GM18951 (cell line): Measurements from ENCODE around the gene VASN.

ENCODE experiments used
- POLR2A ChIP-seq: IDR thresholded peaks from 4 replicates; pipeline ENCODE4 v1.6.1; 2011; ENCODE audit warnings: mild to moderate bottlenecking; ENCODE audit not compliant: insufficient read length, insufficient read depth; ENCODE audit errors: extremely low read depth
- in situ Hi-C: fragments of 300-500 bp; cut with MboI; formaldehyde crosslinking; loops from one replicate; pipeline ENCODE4 v1.12.0; 2022; ENCODE audit warnings: low sequenced_read_pairs, mixed read lengths, inconsistent platforms; ENCODE audit not compliant: unreplicated experiment

VASN gene

GRCh38 chr16:4330277-4330874, 41.3 kb upstream of the VASN start:
- TF ChIP-seq POLR2A: no peak

DNA sequence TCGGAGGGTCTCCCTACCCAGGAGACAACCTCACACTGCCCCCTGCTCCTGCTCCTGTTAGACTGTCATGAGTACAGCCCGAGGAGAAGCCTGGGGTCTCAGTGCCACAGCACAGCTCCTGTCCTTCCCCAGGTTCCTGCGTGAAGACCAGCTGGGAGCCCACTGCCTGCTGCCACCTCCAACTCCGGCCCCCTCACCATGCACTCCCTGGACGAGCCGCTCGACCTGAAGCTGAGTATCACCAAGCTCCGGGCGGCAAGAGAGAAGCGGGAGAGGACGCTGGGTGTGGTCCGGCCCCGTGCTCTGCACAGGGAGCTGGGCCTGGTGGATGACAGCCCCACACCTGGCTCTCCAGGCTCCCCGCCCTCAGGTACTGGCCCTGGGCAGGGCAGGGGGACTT, 39.6 kb upstream of the VASN start:
- in situ Hi-C loops: loop anchor here (5.0 kb wide), 1 partner anchor 45 kb away; no protein-coding TSS in a partner anchor
- TF ChIP-seq POLR2A: no peak

More at GRCh38 chr16:4330277-4330874, 41.3 kb upstream of the VASN start:
- in situ Hi-C loops: loop anchor here (5.0 kb wide), 1 partner anchor 43 kb away; no protein-coding TSS in a partner anchor

GRCh38 chr16:4332623-4333307, 38.9 kb upstream of the VASN start:
- TF ChIP-seq POLR2A: no peak
- in situ Hi-C loops: loop anchor here (5.0 kb wide), 1 partner anchor 45 kb away; no protein-coding TSS in a partner anchor

GRCh38 chr16:4333308-4333638, 38.4 kb upstream of the VASN start:
- in situ Hi-C loops: loop anchor here (5.0 kb wide), 1 partner anchor 46 kb away; no protein-coding TSS in a partner anchor
- TF ChIP-seq POLR2A: no peak

GRCh38 chr16:4333714-4334113, 37.9 kb upstream of the VASN start:
- in situ Hi-C loops: loop anchor here (5.0 kb wide), 1 partner anchor 46 kb away; no protein-coding TSS in a partner anchor

DNA sequence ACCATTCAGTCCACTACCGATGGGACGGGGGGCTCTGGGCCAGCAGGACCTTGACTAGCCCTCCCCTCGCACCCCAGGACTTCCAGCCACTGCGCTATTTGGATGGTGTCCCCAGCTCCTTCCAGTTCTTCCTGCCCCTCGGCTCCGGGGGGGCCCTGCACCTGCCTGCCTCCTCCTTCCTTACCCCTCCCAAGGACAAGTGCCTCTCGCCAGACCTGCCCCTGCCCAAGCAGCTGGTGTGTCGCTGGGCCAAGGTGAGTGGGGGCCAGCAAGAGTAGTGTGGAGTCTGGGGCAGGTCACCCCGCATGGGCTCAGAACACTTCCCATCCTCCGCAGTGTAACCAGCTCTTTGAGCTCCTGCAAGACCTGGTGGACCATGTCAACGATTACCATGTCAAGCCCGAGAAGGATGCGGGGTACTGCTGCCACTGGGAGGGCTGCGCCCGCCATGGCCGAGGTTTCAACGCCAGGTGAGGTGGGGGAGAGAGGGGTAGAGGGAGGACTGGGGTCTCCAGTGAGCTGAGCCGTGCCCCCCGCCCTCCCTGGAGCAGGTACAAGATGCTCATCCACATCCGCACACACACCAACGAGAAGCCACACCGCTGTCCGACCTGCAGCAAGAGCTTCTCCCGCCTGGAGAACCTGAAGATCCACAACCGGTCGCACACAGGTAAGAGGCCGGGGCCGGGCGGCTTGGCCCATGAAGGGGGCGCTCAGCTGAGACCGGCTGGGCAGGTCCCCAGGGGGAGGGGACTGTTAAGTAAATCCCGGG, 36.7 kb upstream of the VASN start:
- no peak for TF ChIP-seq POLR2A
- in situ Hi-C loops: loop anchor here (5.0 kb wide), 1 partner anchor 48 kb away; no protein-coding TSS in a partner anchor

GRCh38 chr16:4336701-4337539, 34.7 kb upstream of the VASN start:
- no peak for TF ChIP-seq POLR2A
- in situ Hi-C loops: no loop called here

DNA sequence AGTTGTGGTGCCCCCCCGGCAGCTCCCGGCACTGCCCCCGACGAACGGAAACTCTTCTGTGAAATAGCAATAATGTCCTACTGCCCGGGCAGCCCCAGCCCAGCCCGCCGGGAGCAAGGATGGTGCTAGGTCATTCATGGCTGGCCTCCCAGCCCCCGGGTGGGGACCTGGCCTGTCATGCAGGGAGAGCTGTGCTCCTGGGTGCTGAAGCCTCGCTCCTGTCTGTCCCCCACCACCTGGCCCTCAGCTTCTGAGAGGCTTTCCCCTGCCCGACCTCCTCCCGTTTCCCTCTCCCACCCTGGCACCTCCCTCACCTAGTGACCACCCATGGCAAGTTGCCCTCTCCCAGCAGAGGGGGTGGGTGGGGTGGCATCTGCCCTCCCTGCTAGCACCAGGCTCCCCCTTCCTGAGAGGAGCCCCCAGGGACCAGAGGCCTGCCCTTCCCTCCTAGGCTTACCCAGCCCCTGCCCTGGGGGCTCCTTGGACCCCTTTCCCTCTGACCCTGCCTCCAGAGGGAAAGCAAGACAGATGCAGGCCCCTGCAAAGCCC, 34.0 kb upstream of the VASN start:
- TF ChIP-seq POLR2A: no peak
- in situ Hi-C loops: no loop called here

DNA sequence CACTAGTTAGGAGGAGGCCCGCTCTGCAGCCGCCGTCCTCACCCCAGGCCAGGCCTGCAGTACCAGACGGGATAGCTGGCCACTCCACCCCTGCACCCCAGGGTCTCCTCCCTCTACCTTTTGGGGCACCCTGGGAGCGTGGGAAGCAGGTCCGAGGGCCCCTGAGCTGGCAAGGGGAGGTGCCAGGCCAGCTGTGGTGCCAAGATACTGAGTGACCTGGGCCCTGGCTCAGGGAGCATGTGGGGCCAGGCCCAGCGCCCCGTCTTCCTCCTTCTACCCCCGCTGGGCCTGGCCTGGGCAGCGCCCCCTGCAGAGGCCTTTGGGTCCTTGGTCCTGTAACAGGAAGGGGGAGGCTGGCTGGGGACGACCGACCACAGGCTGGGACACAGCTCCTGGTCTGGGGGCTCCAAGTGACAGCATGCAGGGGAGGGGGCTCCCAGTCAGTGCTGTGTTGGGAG, 33.5 kb upstream of the VASN start:
- in situ Hi-C loops: no loop called here
- no peak for TF ChIP-seq POLR2A

- no peak for TF ChIP-seq POLR2A
- in situ Hi-C loops: no loop called here
Observed at GRCh38 chr16:4338712-4339299, 32.8 kb upstream of the VASN start.

- no peak for TF ChIP-seq POLR2A
- in situ Hi-C loops: no loop called here
Observed at GRCh38 chr16:4339455-4339854, 32.2 kb upstream of the VASN start.

DNA sequence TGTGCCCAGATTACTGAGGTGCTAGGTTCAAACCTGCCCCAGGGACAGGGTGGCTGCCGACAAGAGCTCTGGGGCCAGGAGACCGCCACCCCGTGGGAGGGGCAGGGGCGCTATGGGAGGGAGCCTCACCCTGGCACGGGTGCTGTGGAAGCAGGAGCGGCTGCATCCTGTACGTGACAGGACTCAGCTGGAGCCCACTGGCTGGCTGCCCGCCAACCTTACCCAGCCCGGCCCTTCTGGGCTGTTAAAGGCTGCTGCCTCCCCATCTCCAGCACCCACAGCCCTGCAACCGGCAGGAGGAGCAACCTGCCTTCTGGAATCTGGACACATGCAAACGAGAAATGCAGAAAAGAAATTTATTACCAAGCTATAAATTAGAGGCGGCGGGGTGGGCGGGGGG, 31.7 kb upstream of the VASN start:
- in situ Hi-C loops: no loop called here

More for the DNA sequence above, 31.7 kb upstream of the VASN start:
- TF ChIP-seq POLR2A: no peak
